ENCODE data around the gene ISCA1. TPM values are rescaled to one million over a fixed set of nuclear protein-coding genes. Genes with fewer than 3 reads are reported as not detected.

Gene ISCA1
- 72.2 TPM for total RNA-seq

GRCh38 chr9:86282077-86282978 is at the start of gene ISCA1:
Gene ISCA1, minus strand, starts transcription at chr9:86282538. Its CDS starts 80 bp downstream, at chr9:86282458.

GRCh38 chr9:86259557-86259956 is 22.8 kb downstream of the ISCA1 start, which contains the start of gene C9orf153:
Gene C9orf153, minus strand, starts transcription at chr9:86259657. Its CDS starts 30,054 bp downstream, at chr9:86229603.

Other genes with a start within 250 kb of the ISCA1 start
- gene GOLM1, start 183.0 kb downstream of the ISCA1 start, total RNA-seq = 97.9 TPM
- 1.2 TPM for gene C9orf153, start 22.9 kb downstream of the ISCA1 start, total RNA-seq
- 41.8 TPM for gene TUT7, start 71.9 kb upstream of the ISCA1 start, total RNA-seq

All from camera-type eye (tissue), 1 donor.